OCI-LY7 (cell line): ENCODE results near the gene CARMIL1. TPM values are rescaled to one million over a fixed set of nuclear protein-coding genes. Genes with fewer than 3 reads are reported as not detected.
"Not testable (repeated sequence)": the region's sequence is repeated elsewhere in the genome, so short reads cannot be mapped to it uniquely, and the experiment has no call there.

Experiments used
- BruUV-seq: library from RNA; stranded (reverse); fragments of 400-500 nt; replicated peaks from 2 replicates; lab custom pipeline; 2021; lab: Mats Ljungman, UMichigan
- CTCF ChIA-PET: fragments of 300-600 bp; sonication (Branson Sonifier 250); formaldehyde crosslinking; loops from one replicate; lab custom pipeline; 2022; ENCODE audit warnings: antibody characterized with exemption; ENCODE audit not compliant: unreplicated experiment; lab: Charles Lee
- POLR2A ChIA-PET: fragments of 300-600 bp; sonication (Branson Sonifier 250); formaldehyde crosslinking; loops from one replicate; lab custom pipeline; 2022; ENCODE audit warnings: antibody characterized with exemption; lab: Charles Lee
- DNase-seq: peaks from one replicate; pipeline ENCODE4 v3.0.0-alpha.2; 2015; ENCODE audit warnings: low spot score
- H2AFZ ChIP-seq: fragments of 200-600 bp; sonication (generic), shearing (Covaris generic); 2 replicates; pipeline ENCODE4 v1.6.1; 2014; ENCODE audit warnings: mild to moderate bottlenecking, antibody characterized with exemption, low read length, moderate library complexity
- H3K27ac ChIP-seq: fragments of 200-600 bp; sonication (generic); 2 replicates; pipeline ENCODE4 v1.5.1; 2014; ENCODE audit warnings: mixed run types, low read depth, mild to moderate bottlenecking, moderate library complexity, low read length, inconsistent platforms; ENCODE audit not compliant: poor library complexity, severe bottlenecking
- H3K36me3 ChIP-seq: fragments of 200-600 bp; sonication (generic); 2 replicates; pipeline ENCODE4 v1.6.1; 2014; ENCODE audit warnings: mild to moderate bottlenecking, antibody characterized with exemption, low read length, moderate library complexity, mixed read lengths; ENCODE audit not compliant: insufficient read depth
- H3K4me1 ChIP-seq: fragments of 200-600 bp; sonication (generic); 2 replicates; pipeline ENCODE4 v1.5.1; 2014; ENCODE audit warnings: mild to moderate bottlenecking, low read length; ENCODE audit not compliant: insufficient read depth, poor library complexity, severe bottlenecking
- H3K4me2 ChIP-seq: fragments of 200-600 bp; sonication (generic); 2 replicates; pipeline ENCODE4 v1.6.1; 2014; ENCODE audit warnings: mild to moderate bottlenecking, low read length
- H3K4me3 ChIP-seq: fragments of 200-600 bp; sonication (generic); 2 replicates; pipeline ENCODE4 v1.5.1; 2014; ENCODE audit warnings: mild to moderate bottlenecking, low read depth, low read length; ENCODE audit not compliant: poor library complexity, severe bottlenecking
- H3K79me2 ChIP-seq: fragments of 200-600 bp; sonication (generic); 2 replicates; pipeline ENCODE4 v1.6.1; 2016; ENCODE audit warnings: low read depth, mild to moderate bottlenecking, low read length, moderate library complexity, mixed read lengths; ENCODE audit not compliant: insufficient read depth
- H3K9me2 ChIP-seq: fragments of 200-600 bp; sonication (generic); 2 replicates; pipeline ENCODE4 v1.6.1; 2016; ENCODE audit warnings: mild to moderate bottlenecking, low read length, mixed read lengths; ENCODE audit not compliant: insufficient read depth
- H3K9me3 ChIP-seq: fragments of 200-600 bp; sonication (generic); 2 replicates; pipeline ENCODE4 v1.6.1; 2014; ENCODE audit warnings: mild to moderate bottlenecking, mixed run types, low read length, mixed read lengths
- H4K20me1 ChIP-seq: fragments of 200-600 bp; sonication (generic); 2 replicates; pipeline ENCODE4 v1.6.1; 2014; ENCODE audit warnings: mild to moderate bottlenecking, antibody characterized with exemption, low read length, moderate library complexity, mixed read lengths; ENCODE audit not compliant: insufficient read depth
- CTCF ChIP-seq: fragments of 200-600 bp; sonication (generic); conservative IDR thresholded peaks from 2 replicates; pipeline ENCODE4 v1.5.1; 2014; ENCODE audit warnings: mild to moderate bottlenecking, antibody characterized with exemption, low read length, moderate library complexity, mixed read lengths
- EZH2phosphoT487 ChIP-seq: fragments of 200-600 bp; sonication (generic); IDR thresholded peaks from 2 replicates; pipeline ENCODE4 v1.6.1; 2018; ENCODE audit warnings: low read depth, borderline replicate concordance, mild to moderate bottlenecking, mixed run types, antibody characterized with exemption, low read length, moderate library complexity, mixed read lengths
- intact Hi-C: fragments of 100-400 bp; cut with micrococcal nuclease; formaldehyde crosslinking; loops from one replicate; pipeline ENCODE4 v1.10.0; 2022; ENCODE audit not compliant: unreplicated experiment
- total RNA-seq, 2 experiments: library from RNA; depleted of rRNA in 1 of 2; stranded (reverse); fragments of >200 nt in 1 of 2; shearing (Covaris generic) in 1 of 2; gene quantifications; 2 replicates each; pipeline ENCODE4 v1.2.3, GENCODE V29; 2014 to 2022

Gene CARMIL1
- total RNA-seq, 2 experiments from 2014 or later = 25.5 to 40.1 TPM

GRCh38 chr6:25297039-25297441, 17.9 kb downstream of the CARMIL1 start:
- CTCF ChIA-PET = no interaction called here

GRCh38 chr6:25297823-25298522, 18.8 kb downstream of the CARMIL1 start:
- H3K79me2 ChIP-seq = peaks cover 91% of the 10 kb centered on the region
- BruUV-seq = no TSS peak
- peak overlapping the region; percentile 61 for H3K4me2 ChIP-seq
- CTCF ChIA-PET = no interaction called here
- intact Hi-C loops = no loop called here
- H4K20me1 ChIP-seq = peaks cover 22% of the 10 kb centered on the region; the same call in 1 of the 2 replicates
- H3K4me3 ChIP-seq = peak overlapping the region; percentile 15
- no peaks in the 10 kb centered on the region for H3K36me3 ChIP-seq
- H3K27ac ChIP-seq = no peak overlapping the region
- TF ChIP-seq CTCF (no peak), EZH2phosphoT487 (no peak)
- no peak for DNase-seq
- H3K9me2 ChIP-seq = no peaks in the 10 kb centered on the region
- peaks cover 77% of the 10 kb centered on the region for H3K4me1 ChIP-seq
- no peaks in the 10 kb centered on the region for H3K9me3 ChIP-seq
- POLR2A ChIA-PET = interaction anchor here (0.6 to 1.0 kb wide), 2 partner anchors 18 to 260 kb away, joined by 3 to 4 read pairs; no protein-coding TSS in a partner anchor
- no peak overlapping the region for H2AFZ ChIP-seq

More at GRCh38 chr6:25297039-25297441, 17.9 kb downstream of the CARMIL1 start:
- H3K36me3 ChIP-seq = no peaks in the 10 kb centered on the region
- H3K9me3 ChIP-seq = no peaks in the 10 kb centered on the region
- no peak overlapping the region for H3K27ac ChIP-seq
- peaks cover 22% of the 10 kb centered on the region; the same call in 1 of the 2 replicates for H4K20me1 ChIP-seq
- peaks cover 68% of the 10 kb centered on the region for H3K4me1 ChIP-seq
- no peak overlapping the region for H2AFZ ChIP-seq
- H3K4me2 ChIP-seq = peak overlapping the region; percentile 61
- BruUV-seq = no TSS peak
- H3K9me2 ChIP-seq = no peaks in the 10 kb centered on the region
- peaks cover 91% of the 10 kb centered on the region for H3K79me2 ChIP-seq
- no peak overlapping the region for H3K4me3 ChIP-seq
- intact Hi-C loops = no loop called here
- no peak for DNase-seq
- POLR2A ChIA-PET = interaction anchor here (0.8 to 1.9 kb wide), 7 partner anchors 8 to 723 kb away, joined by 3 to 8 read pairs (median 4); a partner anchor contains a TSS
- TF ChIP-seq CTCF = no peak
- TF ChIP-seq EZH2phosphoT487 = no peak

GRCh38 chr6:25298523-25298865, 19.3 kb downstream of the CARMIL1 start:
- CTCF ChIA-PET, H2AFZ ChIP-seq, H3K36me3 ChIP-seq, intact Hi-C loops, H3K27ac ChIP-seq, H3K9me2 ChIP-seq, H3K9me3 ChIP-seq, BruUV-seq: not testable (repeated sequence)
- POLR2A ChIA-PET = interaction anchor here (0.6 to 1.0 kb wide), 3 partner anchors 18 to 167 kb away, joined by 3 read pairs; no protein-coding TSS in a partner anchor
- Histone ChIP-seq H3K79me2 (peaks cover 94% of the 10 kb centered on the region), H3K4me1 (peaks cover 82% of the 10 kb centered on the region), H3K4me2 (peak overlapping the region; percentile 61), H4K20me1 (peaks cover 22% of the 10 kb centered on the region; the same call in 1 of the 2 replicates), H3K4me3 (peak overlapping the region; percentile 15)
- peak; percentile 61 for DNase-seq
